Skin epidermis (tissue), 12 donors: ENCODE data around the gene CYP2U1.
A peak's percentile ranks its signal among the peaks of the same experiment; 100 is the strongest.
"Not testable (repeated sequence)": the region's sequence is repeated elsewhere in the genome, so short reads cannot be mapped to it uniquely, and the experiment has no call there.

Experiments used
- H3K27ac ChIP-seq, 21 experiments: fragments of 200-600 bp; sonication (generic) in 11 of 21; one replicate each; pipeline ENCODE4 v1.5.0; 2020; ENCODE audit warnings: mild to moderate bottlenecking in 3 of 21, inconsistent platforms in 2 of 21, moderate library complexity in 2 of 21
- H3K4me3 ChIP-seq, 7 experiments: fragments of 200-600 bp; sonication (generic) in 2 of 7; one replicate each; pipeline ENCODE4 v1.5.0; 2020; ENCODE audit warnings: inconsistent platforms in 2 of 7, mild to moderate bottlenecking in 2 of 7, moderate library complexity in 1 of 7

Gene CYP2U1

DNA sequence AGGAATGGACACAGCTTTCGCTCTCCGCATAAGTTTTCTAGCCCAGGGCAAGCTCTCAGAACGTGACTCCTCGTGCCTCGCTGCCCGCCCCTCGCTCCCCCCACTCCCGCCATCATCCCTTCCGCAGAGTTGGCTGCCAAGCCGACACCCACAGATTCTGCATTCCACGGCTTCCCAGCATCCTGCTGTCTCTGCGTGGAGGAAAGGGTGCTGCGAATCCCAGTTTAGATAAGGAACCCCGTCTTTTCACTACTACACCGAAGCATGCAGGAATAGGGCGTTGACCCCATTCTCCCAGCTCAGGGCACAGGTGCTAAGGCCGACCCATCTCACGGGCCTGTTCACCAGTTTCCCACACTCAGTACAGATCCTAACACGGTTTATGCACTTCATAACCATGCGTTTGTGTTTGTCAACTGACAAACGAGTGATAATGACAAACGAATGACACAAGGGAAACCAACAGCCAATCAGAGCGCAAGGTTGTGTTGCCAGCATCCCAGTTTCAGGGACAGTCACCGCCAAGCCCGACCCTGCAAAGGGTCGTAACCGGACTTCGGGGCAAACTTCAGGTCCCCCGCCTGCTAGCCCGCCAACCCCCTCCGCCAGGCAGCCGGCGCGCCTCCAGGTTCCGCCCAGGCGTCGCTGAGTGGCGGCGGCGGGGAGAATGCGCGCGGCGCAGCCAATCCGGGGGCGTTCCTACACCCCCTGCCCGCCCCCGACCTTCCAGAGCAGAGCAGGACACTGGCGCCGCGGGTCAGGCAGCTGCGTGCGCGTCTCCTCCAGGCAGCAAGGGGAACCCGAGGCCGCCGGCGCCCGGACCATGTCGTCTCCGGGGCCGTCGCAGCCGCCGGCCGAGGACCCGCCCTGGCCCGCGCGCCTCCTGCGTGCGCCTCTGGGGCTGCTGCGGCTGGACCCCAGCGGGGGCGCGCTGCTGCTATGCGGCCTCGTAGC, at the start of gene CYP2U1:
Gene CYP2U1, plus strand, starts transcription at position 729 of the 954 bp plus-strand sequence. Its CDS starts 95 bp downstream, at position 824.
- peak within 1 kb of the TSS in 18 of 21 experiments; percentile 20 to 86 (median 62) for H3K27ac ChIP-seq
- H3K4me3 ChIP-seq = peak within 1 kb of the TSS; percentile 53 to 89 (median 73)

- no peak overlapping the region for H3K27ac ChIP-seq
- H3K4me3 ChIP-seq = no peak overlapping the region
Observed at GRCh38 chr4:107885865-107886264, 45.5 kb upstream of the CYP2U1 start.

GRCh38 chr4:107888237-107888636, 43.1 kb upstream of the CYP2U1 start:
- Histone ChIP-seq H3K27ac (no peak overlapping the region), H3K4me3 (no peak overlapping the region)

DNA sequence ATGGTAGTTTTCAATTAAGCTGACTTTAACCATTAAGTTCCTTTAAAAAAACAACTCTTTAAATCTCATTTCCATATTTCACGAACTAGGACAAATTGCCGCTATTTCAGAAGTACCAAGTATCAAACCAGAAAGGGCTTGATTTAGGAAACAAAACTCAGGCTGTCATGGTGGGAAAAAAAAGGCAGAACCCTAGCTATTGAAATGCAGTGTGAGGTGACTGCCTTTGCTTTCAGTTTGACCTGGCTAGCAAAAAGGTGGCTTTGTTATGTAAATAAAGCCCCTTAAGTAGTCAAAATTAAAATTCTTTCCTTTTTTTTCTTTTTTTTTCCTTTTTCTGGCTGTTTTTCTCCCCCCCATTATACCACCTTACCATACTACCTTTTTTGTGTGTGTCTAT, 40.6 kb upstream of the CYP2U1 start:
- Histone ChIP-seq H3K27ac (no peak overlapping the region), H3K4me3 (no peak overlapping the region)

DNA sequence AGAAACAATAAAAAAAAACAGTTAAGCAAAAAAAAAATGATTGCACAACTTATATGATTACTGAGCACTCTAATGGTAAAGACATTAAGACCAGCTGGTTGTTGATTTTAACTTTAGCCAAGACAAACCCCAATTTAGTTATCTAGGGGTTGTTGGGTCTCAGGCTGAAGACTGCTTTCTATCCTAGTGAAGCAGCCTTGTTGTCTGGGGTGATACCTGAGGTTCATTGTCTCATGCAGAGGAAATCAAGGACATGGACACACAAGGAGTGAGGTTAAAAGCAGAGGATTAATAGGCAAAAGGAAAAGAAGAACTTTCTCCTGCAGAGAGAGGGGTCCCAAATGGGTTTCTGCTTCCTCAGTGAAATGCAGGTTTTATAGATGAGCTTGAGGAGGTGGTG, 40.0 kb upstream of the CYP2U1 start:
- Histone ChIP-seq H3K27ac (no peak overlapping the region), H3K4me3 (no peak overlapping the region)

DNA sequence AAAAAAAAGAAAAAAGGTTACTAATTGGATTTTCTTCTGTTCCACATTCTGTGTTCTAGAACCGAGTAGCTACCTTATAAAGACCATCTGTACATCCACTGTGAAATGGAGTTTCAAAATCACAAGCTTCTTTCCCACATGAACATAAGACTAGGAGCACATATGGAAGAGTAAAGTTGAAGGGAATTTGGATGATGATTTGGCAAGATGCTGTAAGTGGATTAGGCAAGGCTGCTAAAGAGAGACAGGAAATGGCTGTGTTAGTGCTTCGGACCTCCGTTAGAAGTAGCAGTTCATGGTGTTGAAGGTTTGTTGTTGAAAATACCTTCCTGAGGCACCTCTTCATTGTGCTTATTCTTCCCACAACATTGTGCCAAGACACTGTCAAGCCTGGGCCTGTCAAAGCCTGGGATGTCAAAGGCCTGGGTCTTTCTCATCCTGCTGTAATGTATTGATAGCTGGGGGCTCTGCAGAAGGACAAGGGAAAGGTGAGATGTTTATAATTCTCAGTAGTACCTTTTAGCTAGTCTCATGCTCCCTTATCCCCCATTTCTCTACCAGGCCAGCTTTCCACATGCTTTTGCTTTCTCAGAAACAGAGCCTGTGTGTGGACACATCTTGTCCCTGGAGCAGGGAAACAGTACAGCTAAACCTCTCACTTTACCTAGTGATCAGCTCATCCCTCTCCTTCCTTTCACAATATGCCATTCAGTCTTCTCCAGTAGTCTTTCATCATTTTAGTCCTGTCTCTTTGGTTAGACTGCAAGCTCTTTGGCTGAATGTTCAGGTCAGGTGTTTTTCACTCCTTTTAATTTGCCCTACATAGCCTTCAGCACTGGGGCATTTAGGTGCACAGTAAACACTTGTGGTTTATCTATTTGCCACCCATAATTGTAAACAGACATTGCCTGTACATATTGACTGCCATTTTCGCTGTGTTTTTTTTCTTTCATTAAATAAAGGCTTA, 37.9 kb upstream of the CYP2U1 start:
- Histone ChIP-seq H3K4me3 (no peak overlapping the region), H3K27ac (no peak overlapping the region)

- Histone ChIP-seq H3K27ac (no peak overlapping the region), H3K4me3 (no peak overlapping the region)
Observed at GRCh38 chr4:107894138-107894603, 37.2 kb upstream of the CYP2U1 start.

DNA sequence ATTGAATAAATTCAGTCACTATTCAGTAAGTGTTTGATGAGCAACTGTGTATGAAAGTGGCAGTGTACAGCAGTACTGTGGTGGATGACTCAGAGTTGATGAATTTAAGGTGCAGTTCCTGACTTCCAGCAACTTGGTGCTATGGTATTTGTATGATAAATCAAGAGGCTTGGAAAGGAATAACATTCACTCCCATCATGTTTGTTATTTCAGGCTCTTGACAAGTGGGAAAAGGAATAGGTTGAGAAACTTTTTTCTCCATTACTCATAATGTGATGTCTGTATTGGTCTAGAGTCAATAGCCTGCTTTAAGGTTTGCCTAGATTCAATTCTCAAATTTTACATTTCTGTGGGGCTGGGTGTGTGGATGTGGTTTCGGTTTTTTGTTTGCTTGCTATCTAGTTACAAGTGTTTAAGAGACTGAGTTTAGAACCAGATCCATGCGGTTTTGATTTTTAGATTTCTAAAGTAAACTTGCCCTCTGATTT, 35.1 kb upstream of the CYP2U1 start:
- H3K27ac ChIP-seq = peak overlapping the region in 5 of 21 experiments; percentile 19 to 69 (median 52)
- no peak overlapping the region for H3K4me3 ChIP-seq

DNA sequence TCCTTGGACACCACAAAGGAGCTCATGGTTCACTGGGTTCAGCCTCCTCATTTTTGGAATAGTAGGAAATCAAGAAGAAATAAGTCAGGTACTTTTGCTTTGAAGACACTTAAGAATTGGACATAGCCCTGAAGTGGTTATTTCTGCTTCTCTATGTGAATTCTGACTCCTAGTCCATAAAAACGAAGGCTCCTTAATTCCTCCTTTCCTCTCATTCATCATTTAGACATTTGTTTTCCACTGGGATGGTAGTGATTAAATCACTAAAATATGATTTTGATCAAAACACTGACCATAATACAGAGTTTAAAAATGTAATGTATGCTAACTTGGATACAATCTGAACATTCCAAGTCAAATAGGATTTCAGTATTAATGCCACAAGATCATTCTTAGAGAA, 34.7 kb upstream of the CYP2U1 start:
- Histone ChIP-seq H3K4me3 (no peak overlapping the region), H3K27ac (peak overlapping the region in 5 of 21 experiments; percentile 8 to 69 (median 46))

- no peak overlapping the region for H3K4me3 ChIP-seq
- no peak overlapping the region for H3K27ac ChIP-seq
Observed at GRCh38 chr4:107897823-107898222, 33.5 kb upstream of the CYP2U1 start.

- Histone ChIP-seq H3K27ac (no peak overlapping the region), H3K4me3 (no peak overlapping the region)
Observed at GRCh38 chr4:107900067-107900466, 31.3 kb upstream of the CYP2U1 start.

DNA sequence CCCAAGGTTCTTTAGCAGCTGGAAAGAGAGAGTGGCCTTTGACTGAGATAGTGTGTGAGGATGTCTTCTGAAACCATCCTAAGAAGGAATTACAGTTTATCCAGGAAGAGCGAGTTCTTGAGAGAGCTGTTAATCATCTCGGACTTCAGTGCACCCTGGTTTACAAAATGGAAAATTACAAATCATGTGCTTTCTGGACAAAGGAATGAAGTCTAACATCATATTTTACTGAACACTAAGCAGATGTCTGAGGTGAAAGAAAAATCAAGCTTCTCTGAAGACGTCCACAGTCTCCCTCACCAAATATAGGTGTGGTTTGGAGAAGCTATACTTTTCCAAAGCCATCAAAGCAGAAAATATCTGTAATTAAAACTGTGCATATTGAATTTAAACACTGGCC, 30.8 kb upstream of the CYP2U1 start:
- Histone ChIP-seq H3K4me3 (no peak overlapping the region), H3K27ac (no peak overlapping the region)

DNA sequence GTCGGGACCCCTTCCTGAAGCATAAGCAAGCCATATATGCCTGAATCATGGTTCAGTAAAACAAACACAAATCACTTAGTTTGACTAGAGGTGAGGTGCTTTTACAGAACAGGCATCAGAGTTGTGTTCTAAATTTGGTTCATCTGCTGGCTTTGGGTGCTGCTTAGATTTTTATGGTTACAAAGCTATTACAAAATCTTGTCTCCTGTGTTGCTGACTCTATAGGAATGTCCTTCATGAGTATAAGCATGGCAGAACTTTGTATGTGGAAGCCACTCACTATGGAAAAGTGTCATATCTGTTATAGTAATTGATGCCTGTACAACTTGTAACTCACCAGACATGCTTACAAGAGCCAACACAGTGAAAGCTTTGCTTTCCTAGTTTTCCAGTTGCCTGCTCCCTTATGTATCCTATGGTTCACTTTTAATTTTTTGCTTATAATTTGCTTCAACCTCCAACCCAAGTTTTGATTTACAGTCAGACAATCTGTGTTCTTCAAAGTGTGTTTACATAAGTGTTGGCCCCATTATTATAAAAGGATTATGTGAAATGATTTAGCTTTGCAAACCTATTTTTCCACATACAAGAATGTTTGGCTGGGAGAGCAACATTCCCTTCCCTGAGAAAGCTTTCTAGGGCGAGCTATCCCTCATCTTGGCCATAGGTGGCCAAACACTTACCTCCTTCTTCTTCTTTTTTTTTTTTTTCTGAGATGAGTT, 30.0 kb upstream of the CYP2U1 start:
- no peak overlapping the region for H3K4me3 ChIP-seq
- no peak overlapping the region for H3K27ac ChIP-seq

GRCh38 chr4:107902715-107903114, 28.6 kb upstream of the CYP2U1 start:
- Histone ChIP-seq H3K27ac (no peak overlapping the region), H3K4me3 (no peak overlapping the region)

GRCh38 chr4:107905082-107905481, 26.3 kb upstream of the CYP2U1 start:
- H3K27ac ChIP-seq, H3K4me3 ChIP-seq: not testable (repeated sequence)

GRCh38 chr4:107906458-107907100, 24.8 kb upstream of the CYP2U1 start:
- no peak overlapping the region for H3K4me3 ChIP-seq
- H3K27ac ChIP-seq = no peak overlapping the region

GRCh38 chr4:107908377-107908776, 23.0 kb upstream of the CYP2U1 start:
- H3K4me3 ChIP-seq = no peak overlapping the region
- H3K27ac ChIP-seq = no peak overlapping the region

- H3K27ac ChIP-seq = no peak overlapping the region
- H3K4me3 ChIP-seq = no peak overlapping the region
Observed at GRCh38 chr4:107913283-107913899, 18.0 kb upstream of the CYP2U1 start.

DNA sequence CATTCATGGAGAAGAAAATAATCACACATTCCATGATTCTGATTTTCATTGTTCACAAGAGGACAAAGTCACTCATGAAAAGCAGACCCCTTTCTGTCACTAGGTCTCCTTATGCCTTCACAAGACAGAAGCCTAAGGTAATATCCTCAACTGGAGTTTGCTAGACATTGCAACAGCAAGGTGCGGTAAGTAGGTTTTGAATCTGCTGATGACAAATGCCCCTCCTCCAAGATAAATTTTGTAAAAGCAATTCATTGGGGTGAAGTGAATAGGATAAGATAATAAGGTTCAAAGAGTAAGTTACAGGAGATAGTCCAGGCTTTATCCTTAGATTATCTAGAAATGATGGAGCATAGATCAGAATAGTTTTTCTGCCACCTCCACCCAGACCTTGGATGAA, 16.1 kb upstream of the CYP2U1 start:
- no peak overlapping the region for H3K27ac ChIP-seq
- H3K4me3 ChIP-seq = no peak overlapping the region
